K562 (cell line): ENCODE data around the gene DGCR2. TPM values are rescaled to one million over a fixed set of nuclear protein-coding genes. Genes with fewer than 3 reads are reported as not detected.

ENCODE experiments used
- ATF3 ChIP-seq, 2 experiments: fragments of 450-650 bp in 1 of 2; sonication (generic) in 1 of 2; formaldehyde crosslinking in 1 of 2; IDR thresholded peaks in 1 of 2; conservative IDR thresholded peaks in 1 of 2; 2 replicates each; pipeline versions ENCODE4 v1.6.1 to v1.8.1; 2016 to 2023; ENCODE audit warnings: mild to moderate bottlenecking in 2 of 2, moderate library complexity in 2 of 2, inconsistent platforms in 1 of 2, missing genetic modification reagents in 1 of 2
- BRD9 ChIP-seq: fragments of 450-650 bp; IDR thresholded peaks from 2 replicates; pipeline ENCODE4 v1.6.1; 2018; ENCODE audit warnings: low read depth; ENCODE audit not compliant: partially characterized antibody
- CBFA2T2 ChIP-seq: fragments of 450-650 bp; conservative IDR thresholded peaks from 2 replicates; pipeline ENCODE4 v1.6.1; 2017; ENCODE audit warnings: mild to moderate bottlenecking
- CBX3 ChIP-seq, 2 experiments: IDR thresholded peaks; 1 replicate in 1 of 2; 2 replicates in 1 of 2; pipeline ENCODE4 v1.6.1; 2012; ENCODE audit warnings: inconsistent platforms in 2 of 2, low read length in 2 of 2, borderline replicate concordance in 1 of 2, control low read depth in 1 of 2
- ERF ChIP-seq: fragments of 450-650 bp; formaldehyde crosslinking; IDR thresholded peaks from 2 replicates; pipeline ENCODE4 v1.4.0; 2020; ENCODE audit warnings: mild to moderate bottlenecking, mixed read lengths
- IRF9 ChIP-seq: fragments of 450-650 bp; IDR thresholded peaks from 2 replicates; pipeline ENCODE4 v1.6.1; 2016; ENCODE audit warnings: missing biosample characterization, missing genetic modification characterization
- KLF1 ChIP-seq: fragments of 450-650 bp; IDR thresholded peaks from 2 replicates; pipeline ENCODE4 v1.6.1; 2016; ENCODE audit warnings: missing genetic modification characterization, missing compliant biosample characterization
- L3MBTL2 ChIP-seq: fragments of 450-650 bp; IDR thresholded peaks from 2 replicates; pipeline ENCODE4 v1.6.1; 2016; ENCODE audit warnings: mild to moderate bottlenecking, moderate library complexity
- NFATC3 ChIP-seq: fragments of 450-650 bp; IDR thresholded peaks from 2 replicates; pipeline ENCODE4 v1.6.1; 2017; ENCODE audit warnings: mild to moderate bottlenecking
- NRF1 ChIP-seq, 2 experiments: fragments of 450-650 bp; IDR thresholded peaks in 1 of 2; conservative IDR thresholded peaks in 1 of 2; 2 replicates each; pipeline ENCODE4 v1.6.1; 2014; ENCODE audit warnings: mild to moderate bottlenecking in 2 of 2
- PATZ1 ChIP-seq: fragments of 250-450 bp; sonication (Bioruptor Pico); IDR thresholded peaks from 2 replicates; pipeline ENCODE4 v1.5.0; 2020; ENCODE audit warnings: mild to moderate bottlenecking, borderline replicate concordance
- PPARD ChIP-seq: fragments of 250-450 bp; sonication (Bioruptor Pico); IDR thresholded peaks from 2 replicates; pipeline ENCODE4 v1.8.0; 2022; ENCODE audit warnings: inconsistent platforms, mild to moderate bottlenecking, moderate library complexity
- RBM14 ChIP-seq: fragments of 200-400 bp; formaldehyde crosslinking; IDR thresholded peaks from 2 replicates; pipeline ENCODE4 v1.6.1; 2018; ENCODE audit warnings: low read depth, mild to moderate bottlenecking, low read length, moderate library complexity, borderline replicate concordance; ENCODE audit not compliant: insufficient read depth
- RNF219 ChIP-seq: fragments of 250-450 bp; sonication (Bioruptor Pico); IDR thresholded peaks from 2 replicates; pipeline ENCODE4 v1.5.0; 2022; ENCODE audit warnings: mild to moderate bottlenecking
- SMAD3 ChIP-seq: fragments of 450-650 bp; formaldehyde crosslinking; conservative IDR thresholded peaks from 2 replicates; pipeline ENCODE4 v1.4.0; 2020; ENCODE audit warnings: mild to moderate bottlenecking
- SP2 ChIP-seq: IDR thresholded peaks from 2 replicates; pipeline ENCODE4 v1.6.1; 2011; ENCODE audit warnings: mild to moderate bottlenecking, low read depth, low read length, moderate library complexity; ENCODE audit not compliant: poor library complexity, severe bottlenecking; ENCODE audit errors: extremely low read depth
- ZKSCAN3 ChIP-seq: fragments of 250-450 bp; sonication (Bioruptor Pico); IDR thresholded peaks from 2 replicates; pipeline ENCODE4 v1.4.0; 2020
- ZNF184 ChIP-seq: sonication (generic); formaldehyde crosslinking; IDR thresholded peaks from 2 replicates; pipeline ENCODE4 v1.5.0; 2020; ENCODE audit warnings: missing genetic modification reagents
- ZNF280B ChIP-seq: fragments of 250-450 bp; sonication (Bioruptor Pico); IDR thresholded peaks from 2 replicates; pipeline ENCODE4 v1.5.1; 2021; ENCODE audit warnings: mild to moderate bottlenecking
- ZNF75A ChIP-seq: fragments of 450-650 bp; formaldehyde crosslinking; IDR thresholded peaks from 2 replicates; pipeline ENCODE4 v1.4.0; 2020; ENCODE audit warnings: mild to moderate bottlenecking
- polyA plus RNA-seq, 8 experiments: library from polyadenylated mRNA; depleted of rRNA in 4 of 8; stranded (reverse) in 5 of 8; unstranded in 3 of 8; fragments of >200 nt; fragmentation: Nextera tagmentation in 2 of 8; fragmentation: Illumina TruSeq in 1 of 8; extraction: Ambion mirVana in 2 of 8; extraction: Trizol in 1 of 8; gene quantifications; 2 replicates each; pipeline versions ENCODE4 v1.2.1 to v1.2.3, GENCODE V29; 2011 to 2014; ENCODE audit warnings: inconsistent platforms in 1 of 8, missing spikeins in 1 of 8
- total RNA-seq, 7 experiments: library from RNA; depleted of rRNA in 6 of 7; stranded (reverse); fragments of >200 nt in 6 of 7; fragmentation: Illumina TruSeq in 2 of 7; extraction: Trizol in 2 of 7; gene quantifications; 2 replicates each; pipeline versions ENCODE4 v1.2.1 to v1.2.3, GENCODE V29; 2011 to 2021; ENCODE audit warnings: low replicate concordance in 1 of 7

Gene DGCR2
- total and polyA plus RNA-seq, 9 of the 15 experiments (the other 6 are each of a cell fraction or from before 2014, with no cell fraction given) = 0.69 to 101 (median 56.4) TPM

- TF ChIP-seq SP2 = no peak
- no peak for TF ChIP-seq BRD9
- no peak for TF ChIP-seq IRF9
- 0 out of 2 replicates have a peak, but pooled peaks have one; percentile 41 for TF ChIP-seq RNF219
- no peak for TF ChIP-seq CBFA2T2
- no peak for TF ChIP-seq ZKSCAN3 (CRISPR knock-in tag)
- no peak for TF ChIP-seq KLF1 (tag)
- no peak for TF ChIP-seq NRF1 (conservative IDR thresholded peaks at IDR 0.05 in 1 of 2, IDR thresholded peaks at IDR 0.05 in 1 of 2)
- no peak for TF ChIP-seq RBM14
- no peak for TF ChIP-seq PATZ1
- no peak for TF ChIP-seq PPARD (CRISPR knock-in tag)
- TF ChIP-seq ATF3 (IDR thresholded peaks at IDR 0.05) = no peak
- TF ChIP-seq ATF3 (CRISPR knock-in tag; conservative IDR thresholded peaks at IDR 0.05) = no peak
- no peak for TF ChIP-seq SMAD3 (CRISPR knock-in tag)
- TF ChIP-seq ZNF75A (CRISPR knock-in tag) = no peak
- no peak for TF ChIP-seq NFATC3
- TF ChIP-seq L3MBTL2 = no peak
- TF ChIP-seq ZNF184 (CRISPR knock-in tag) = no peak
- no peak for TF ChIP-seq ZNF280B (CRISPR knock-in tag)
- TF ChIP-seq CBX3 (IDR thresholded peaks at IDR 0.05; ENCODE audit: borderline replicate concordance in 1 of 2, low read length in 2 of 2) = no peak
- no peak for TF ChIP-seq ERF (CRISPR knock-in tag)
These were observed 86.6 kb downstream of the DGCR2 start (continued) for GRCh38 chr22:19035474-19036228.
